ENCODE measurements around the gene TCN2.

DNA sequence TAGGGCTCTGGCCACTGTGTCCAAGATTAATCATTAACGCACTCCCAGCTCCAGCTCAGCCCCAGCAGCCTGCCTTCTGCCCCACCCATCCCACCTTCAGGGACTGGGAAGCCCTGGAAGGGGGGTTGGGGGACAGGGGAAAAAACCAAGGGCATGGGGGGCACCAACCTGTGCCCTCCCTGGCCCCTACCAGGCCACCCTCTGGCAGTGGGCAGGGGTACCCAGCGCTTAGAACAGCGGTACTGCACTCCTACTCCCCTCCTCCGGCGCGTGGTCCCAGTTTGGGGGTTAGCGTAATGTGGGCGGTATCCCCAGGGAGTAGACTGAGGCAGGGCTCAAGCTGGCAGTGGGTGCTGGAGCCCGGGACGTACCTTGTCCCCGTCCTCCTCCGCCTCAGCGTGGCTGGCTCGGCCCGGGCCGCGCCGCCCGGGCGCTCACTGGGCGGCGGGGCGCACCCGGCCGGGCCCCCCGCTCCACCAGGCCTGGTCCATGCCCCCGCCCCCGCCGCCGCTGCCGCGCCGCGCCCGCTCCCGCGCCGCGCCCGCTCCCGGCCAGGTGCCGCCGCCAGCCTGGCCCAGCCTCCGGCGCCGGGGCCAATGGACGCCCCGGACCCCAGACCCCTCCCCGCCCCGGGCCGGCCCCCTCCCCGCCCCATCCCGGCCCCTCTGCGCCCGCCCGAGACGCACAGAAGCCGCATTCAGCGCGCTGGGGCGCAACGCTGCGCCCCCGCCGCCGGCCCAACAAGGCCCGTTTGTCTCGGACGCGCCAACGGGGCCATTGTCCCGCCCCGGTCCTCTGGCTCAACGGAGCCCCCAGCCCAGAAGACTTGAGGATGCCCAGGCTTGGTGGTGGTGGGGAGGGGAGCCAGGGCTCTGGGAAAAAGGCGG is 32.6 kb upstream of the TCN2 start, which contains the start of gene GAL3ST1:
- TF ChIP-seq CTCF (IDR thresholded peaks at IDR 0.05; ENCODE audit: borderline replicate concordance, extremely low read depth, low read length, poor library complexity, severe bottlenecking), result no peak
- TF ChIP-seq EZH2 (IDR thresholded peaks at IDR 0.05; ENCODE audit: borderline replicate concordance, low read depth, low read length, severe bottlenecking), result no peak

Measured in DND-41 (cell line).